Trophoblast cell (in vitro differentiated cells and primary cell): ENCODE data around the gene SAMD4B.
"Not testable (repeated sequence)": the region's sequence is repeated elsewhere in the genome, so short reads cannot be mapped to it uniquely, and the experiment has no call there.

Experiments used
- DNase-seq, 2 donors: peaks; one replicate each; pipeline ENCODE4 v3.0.0-alpha.2; 2016
- H2AFZ ChIP-seq: 2 replicates; pipeline ENCODE4 v1.6.1; 2013; ENCODE audit warnings: low read length, moderate library complexity, mild to moderate bottlenecking; ENCODE audit not compliant: insufficient read depth, poor library complexity
- H2AK5ac ChIP-seq: 2 replicates; pipeline ENCODE4 v1.6.1; 2013; ENCODE audit warnings: mild to moderate bottlenecking, low read length
- H2BK120ac ChIP-seq: 2 replicates; pipeline ENCODE4 v1.6.1; 2013; ENCODE audit warnings: low read length, mild to moderate bottlenecking, moderate library complexity; ENCODE audit not compliant: insufficient read depth, poor library complexity
- H2BK12ac ChIP-seq: 2 replicates; pipeline ENCODE4 v1.6.1; 2013; ENCODE audit warnings: mild to moderate bottlenecking, low read length, moderate library complexity
- H2BK5ac ChIP-seq: 2 replicates; pipeline ENCODE4 v1.6.1; 2013; ENCODE audit warnings: low read length, low read depth, moderate library complexity, mild to moderate bottlenecking; ENCODE audit not compliant: poor library complexity
- H3K14ac ChIP-seq: 2 replicates; pipeline ENCODE4 v1.6.1; 2013; ENCODE audit warnings: mild to moderate bottlenecking, low read length
- H3K18ac ChIP-seq: 2 replicates; pipeline ENCODE4 v1.6.1; 2013; ENCODE audit warnings: mild to moderate bottlenecking, low read length
- H3K23ac ChIP-seq: 2 replicates; pipeline ENCODE4 v1.6.1; 2013; ENCODE audit warnings: low read length
- H3K27ac ChIP-seq: 2 replicates; pipeline ENCODE4 v1.5.1; 2013; ENCODE audit warnings: low read depth, mild to moderate bottlenecking, inconsistent platforms, low read length, moderate library complexity
- H3K27me3 ChIP-seq: 2 replicates; pipeline ENCODE4 v1.6.1; 2013; ENCODE audit warnings: inconsistent platforms, mild to moderate bottlenecking, low read length, moderate library complexity; ENCODE audit not compliant: insufficient read depth
- H3K36me3 ChIP-seq, 2 experiments: 1 replicate in 1 of 2; 2 replicates in 1 of 2; pipeline ENCODE4 v1.6.1; 2013; ENCODE audit warnings: low read length in 2 of 2, mild to moderate bottlenecking in 2 of 2, moderate library complexity in 1 of 2; ENCODE audit not compliant: insufficient read depth in 2 of 2, control insufficient read depth in 1 of 2
- H3K4ac ChIP-seq: 2 replicates; pipeline ENCODE4 v1.6.1; 2013; ENCODE audit warnings: low read depth, mild to moderate bottlenecking, low read length, moderate library complexity
- H3K4me1 ChIP-seq, 2 experiments: 1 replicate in 1 of 2; 2 replicates in 1 of 2; pipeline ENCODE4 v1.6.1; 2013; ENCODE audit warnings: low read length in 2 of 2, mild to moderate bottlenecking in 2 of 2, moderate library complexity in 1 of 2; ENCODE audit not compliant: insufficient read depth in 2 of 2, control insufficient read depth in 1 of 2
- H3K4me2 ChIP-seq: 2 replicates; pipeline ENCODE4 v1.6.1; 2013; ENCODE audit warnings: inconsistent platforms, mild to moderate bottlenecking, low read length, moderate library complexity
- H3K4me3 ChIP-seq: 2 replicates; pipeline ENCODE4 v1.5.1; 2013; ENCODE audit warnings: mild to moderate bottlenecking, low read depth, low read length, inconsistent platforms
- H3K79me1 ChIP-seq: one replicate; pipeline ENCODE4 v1.6.1; 2013; ENCODE audit warnings: low read length
- H3K79me2 ChIP-seq: 2 replicates; pipeline ENCODE4 v1.6.1; 2013; ENCODE audit warnings: low read length, mild to moderate bottlenecking; ENCODE audit not compliant: control insufficient read depth, insufficient read depth, poor library complexity
- H3K9ac ChIP-seq: 2 replicates; pipeline ENCODE4 v1.6.1; 2013; ENCODE audit warnings: mild to moderate bottlenecking, low read length
- H3K9me3 ChIP-seq: 2 replicates; pipeline ENCODE4 v1.6.1; 2013; ENCODE audit warnings: low read depth, mild to moderate bottlenecking, control low read depth, inconsistent platforms, low read length; ENCODE audit not compliant: insufficient read depth
- H4K12ac ChIP-seq: 2 replicates; pipeline ENCODE4 v1.6.1; 2013; ENCODE audit warnings: low read depth, mild to moderate bottlenecking, low read length, moderate library complexity
- H4K8ac ChIP-seq: 2 replicates; pipeline ENCODE4 v1.6.1; 2013; ENCODE audit warnings: low read depth, mild to moderate bottlenecking, low read length, moderate library complexity
- H4K91ac ChIP-seq: one replicate; pipeline ENCODE4 v1.6.1; 2013; ENCODE audit warnings: low read depth, mild to moderate bottlenecking, low read length, moderate library complexity
- WGBS: extraction: QIAGEN DNeasy Blood & Tissue Kit; methylation state at CpG from one replicate; pipeline ENCODE4 v1.1.7; 2013; ENCODE audit warnings: missing lambda C conversion rate; ENCODE audit not compliant: insufficient read length, insufficient coverage; ENCODE audit errors: extremely low coverage; 5-methylcytosine and 5-hydroxymethylcytosine counted together

The SAMD4B gene

GRCh38 chr19:39329948-39330347 lies 12.3 kb upstream of the SAMD4B start:
- Histone ChIP-seq H3K79me1 (no peaks in the 10 kb centered on the region), H4K91ac (no peak overlapping the region), H3K4me1 (no peaks in the 10 kb centered on the region), H2AK5ac (no peak overlapping the region), H3K27me3 (no peaks in the 10 kb centered on the region), H3K4me2 (no peak overlapping the region), H3K79me2 (no peaks in the 10 kb centered on the region), H3K14ac (no peak overlapping the region), H2BK5ac (no peak overlapping the region), H3K18ac (no peak overlapping the region), H3K9ac (no peak overlapping the region), H3K4ac (no peak overlapping the region), H3K4me3 (no peak overlapping the region), H2BK12ac (no peak overlapping the region), H3K9me3 (peaks cover 3% of the 10 kb centered on the region), H4K8ac (no peak overlapping the region), H4K12ac (no peak overlapping the region), H3K23ac (no peak overlapping the region), H3K27ac (no peak overlapping the region), H2AFZ (no peak overlapping the region), H2BK120ac (no peak overlapping the region), H3K36me3 (no peaks in the 10 kb centered on the region)
- DNase-seq: no peak
- WGBS: no CpG with 5 or more reads among the region's 7 CpGs

- no CpG with 5 or more reads among the region's 7 CpGs for WGBS
- H2BK5ac ChIP-seq: no peak overlapping the region
- no peak overlapping the region for H3K4ac ChIP-seq
Measured at GRCh38 chr19:39332293-39332692, 9.9 kb upstream of the SAMD4B start.

GRCh38 chr19:39332738-39333137 lies 9.5 kb upstream of the SAMD4B start:
- not testable (repeated sequence) for H3K9me3 ChIP-seq, H4K91ac ChIP-seq, H2BK120ac ChIP-seq, H3K9ac ChIP-seq, H3K18ac ChIP-seq, H3K4me2 ChIP-seq, H3K79me2 ChIP-seq, H3K4me3 ChIP-seq, H4K8ac ChIP-seq, H2AK5ac ChIP-seq, H3K79me1 ChIP-seq, H3K4ac ChIP-seq, H2BK12ac ChIP-seq, H3K36me3 ChIP-seq, H3K4me1 ChIP-seq, H3K23ac ChIP-seq, H3K27ac ChIP-seq, H4K12ac ChIP-seq, H3K14ac ChIP-seq, H3K27me3 ChIP-seq, H2BK5ac ChIP-seq, H2AFZ ChIP-seq, DNase-seq
- WGBS: no CpG with 5 or more reads among the region's 6 CpGs

More at GRCh38 chr19:39332293-39332692, 9.9 kb upstream of the SAMD4B start:
- Histone ChIP-seq H3K4me1 (no peaks in the 10 kb centered on the region), H3K9me3 (peaks cover 3% of the 10 kb centered on the region), H2BK120ac (no peak overlapping the region), H4K91ac (no peak overlapping the region), H3K27me3 (no peaks in the 10 kb centered on the region), H4K12ac (no peak overlapping the region), H3K23ac (no peak overlapping the region), H2AFZ (no peak overlapping the region), H3K27ac (no peak overlapping the region), H2BK12ac (no peak overlapping the region), H3K9ac (no peak overlapping the region), H3K4me3 (no peak overlapping the region), H3K4me2 (no peak overlapping the region), H3K36me3 (no peaks in the 10 kb centered on the region), H2AK5ac (no peak overlapping the region), H3K79me2 (no peaks in the 10 kb centered on the region), H4K8ac (no peak overlapping the region), H3K18ac (no peak overlapping the region), H3K14ac (no peak overlapping the region), H3K79me1 (no peaks in the 10 kb centered on the region)
- DNase-seq: no peak

GRCh38 chr19:39333507-39333906 lies 8.7 kb upstream of the SAMD4B start:
- no peak for DNase-seq

More at GRCh38 chr19:39333507-39333906, 8.7 kb upstream of the SAMD4B start:
- no peak overlapping the region for H3K18ac ChIP-seq
- H2AK5ac ChIP-seq: no peak overlapping the region
- H2BK12ac ChIP-seq: no peak overlapping the region
- H3K79me1 ChIP-seq: no peaks in the 10 kb centered on the region
- H3K14ac ChIP-seq: no peak overlapping the region
- no peak overlapping the region for H3K27ac ChIP-seq
- no peaks in the 10 kb centered on the region for H3K36me3 ChIP-seq
- no peak overlapping the region for H3K4me2 ChIP-seq
- no peak overlapping the region for H3K4ac ChIP-seq
- H3K27me3 ChIP-seq: no peaks in the 10 kb centered on the region
- no peak overlapping the region for H4K12ac ChIP-seq
- no peak overlapping the region for H3K9ac ChIP-seq
- no peak overlapping the region for H2BK5ac ChIP-seq
- H2BK120ac ChIP-seq: no peak overlapping the region
- peaks cover 3% of the 10 kb centered on the region for H3K9me3 ChIP-seq
- no peaks in the 10 kb centered on the region for H3K79me2 ChIP-seq
- no peak overlapping the region for H2AFZ ChIP-seq
- no peak overlapping the region for H4K8ac ChIP-seq
- H3K4me3 ChIP-seq: no peak overlapping the region
- no peak overlapping the region for H3K23ac ChIP-seq
- no CpG with 5 or more reads among the region's 6 CpGs for WGBS
- H4K91ac ChIP-seq: no peak overlapping the region
- H3K4me1 ChIP-seq: no peaks in the 10 kb centered on the region
